Loucy (cell line): Measurements from ENCODE around the gene TMCC2.

Source experiments
- H2AFZ ChIP-seq: fragments of 200-600 bp; sonication (generic); 2 replicates; pipeline ENCODE4 v1.6.0; 2016; ENCODE audit warnings: antibody characterized with exemption, mild to moderate bottlenecking, low read length, moderate library complexity
- H3F3A ChIP-seq: fragments of 200-600 bp; 2 replicates; pipeline ENCODE4 v1.6.0; 2016; ENCODE audit warnings: antibody characterized with exemption, low read depth, mild to moderate bottlenecking
- H3K27me3 ChIP-seq: fragments of 200-600 bp; sonication (generic); 2 replicates; pipeline ENCODE4 v1.6.1; 2014; ENCODE audit warnings: low read length, mild to moderate bottlenecking; ENCODE audit not compliant: insufficient read depth, poor library complexity, severe bottlenecking
- H3K36me3 ChIP-seq: fragments of 200-600 bp; sonication (generic); 2 replicates; pipeline ENCODE4 v1.6.1; 2016; ENCODE audit warnings: low read length; ENCODE audit not compliant: insufficient read depth
- H3K4me1 ChIP-seq: fragments of 200-600 bp; sonication (generic); 2 replicates; pipeline ENCODE4 v1.5.1; 2014; ENCODE audit warnings: low read length, mild to moderate bottlenecking; ENCODE audit not compliant: insufficient read depth, poor library complexity, severe bottlenecking
- H3K4me2 ChIP-seq: fragments of 200-600 bp; sonication (generic); 2 replicates; pipeline ENCODE4 v1.6.0; 2014; ENCODE audit warnings: antibody characterized with exemption, low read length, low read depth, mild to moderate bottlenecking; ENCODE audit not compliant: poor library complexity, severe bottlenecking
- H3K4me3 ChIP-seq: fragments of 200-600 bp; sonication (generic); 2 replicates; pipeline ENCODE4 v1.5.1; 2014; ENCODE audit warnings: low read length, mild to moderate bottlenecking, mixed read lengths; ENCODE audit not compliant: poor library complexity, severe bottlenecking
- H3K79me2 ChIP-seq: fragments of 200-600 bp; sonication (generic); 2 replicates; pipeline ENCODE4 v1.6.1; 2014; ENCODE audit warnings: low read length; ENCODE audit not compliant: insufficient read depth
- H3K9ac ChIP-seq: fragments of 200-600 bp; sonication (generic); 2 replicates; pipeline ENCODE4 v1.6.0; 2014; ENCODE audit warnings: mild to moderate bottlenecking, low read depth, low read length, moderate library complexity; ENCODE audit not compliant: poor library complexity, severe bottlenecking
- H3K9me2 ChIP-seq: fragments of 200-600 bp; sonication (generic); replicated peaks from 2 replicates; pipeline ENCODE4 v1.6.1; 2016; ENCODE audit warnings: low read depth, low read length, mixed read lengths
- H3K9me3 ChIP-seq: fragments of 200-600 bp; sonication (generic); 2 replicates; pipeline ENCODE4 v1.6.1; 2014; ENCODE audit warnings: mild to moderate bottlenecking, antibody characterized with exemption, low read length, low read depth; ENCODE audit not compliant: insufficient read depth
- H4K20me1 ChIP-seq: fragments of 200-600 bp; sonication (generic); 2 replicates; pipeline ENCODE4 v1.6.0; 2014; ENCODE audit warnings: antibody characterized with exemption, low read length, mild to moderate bottlenecking; ENCODE audit not compliant: insufficient read depth, poor library complexity, severe bottlenecking
- CTCF ChIP-seq: fragments of 200-600 bp; sonication (generic); conservative IDR thresholded peaks from 2 replicates; pipeline ENCODE4 v1.5.1; 2014; ENCODE audit warnings: mild to moderate bottlenecking, antibody characterized with exemption, low read length
- EZH2phosphoT487 ChIP-seq: fragments of 200-600 bp; IDR thresholded peaks from 2 replicates; pipeline ENCODE4 v1.6.1; 2018; ENCODE audit warnings: antibody characterized with exemption, mild to moderate bottlenecking, moderate library complexity, borderline replicate concordance

Gene TMCC2

GRCh38 chr1:205256951-205257625 is 29.3 kb downstream of the TMCC2 start:
- H3K4me2 ChIP-seq: no peak overlapping the region
- no peak overlapping the region for H3K4me3 ChIP-seq
- H3K27me3 ChIP-seq: no peaks in the 10 kb centered on the region
- peaks cover 11% of the 10 kb centered on the region for H3K4me1 ChIP-seq
- H3F3A ChIP-seq: no peaks in the 10 kb centered on the region
- H4K20me1 ChIP-seq: no peaks in the 10 kb centered on the region
- no peaks in the 10 kb centered on the region for H3K36me3 ChIP-seq
- no peaks in the 10 kb centered on the region for H3K79me2 ChIP-seq
- no peak overlapping the region for H2AFZ ChIP-seq
- TF ChIP-seq CTCF: no peak
- no peak for TF ChIP-seq EZH2phosphoT487
- no peaks in the 10 kb centered on the region for H3K9me3 ChIP-seq
- H3K9me2 ChIP-seq: no peaks in the 10 kb centered on the region
- no peak overlapping the region for H3K9ac ChIP-seq

GRCh38 chr1:205257735-205258134 is 30.0 kb downstream of the TMCC2 start:
- TF ChIP-seq CTCF: no peak
- no peak for TF ChIP-seq EZH2phosphoT487

GRCh38 chr1:205258261-205258691 is 30.5 kb downstream of the TMCC2 start:
- TF ChIP-seq EZH2phosphoT487 (no peak), CTCF (no peak)
- H3K4me1 ChIP-seq: peaks cover 23% of the 10 kb centered on the region
- H3K4me2 ChIP-seq: no peak overlapping the region
- no peaks in the 10 kb centered on the region for H3K9me3 ChIP-seq
- no peaks in the 10 kb centered on the region for H4K20me1 ChIP-seq
- no peak overlapping the region for H3K4me3 ChIP-seq
- no peak overlapping the region for H3K9ac ChIP-seq
- no peaks in the 10 kb centered on the region for H3F3A ChIP-seq
- H3K79me2 ChIP-seq: no peaks in the 10 kb centered on the region
- H3K27me3 ChIP-seq: no peaks in the 10 kb centered on the region
- H3K36me3 ChIP-seq: no peaks in the 10 kb centered on the region
- H3K9me2 ChIP-seq: no peaks in the 10 kb centered on the region
- H2AFZ ChIP-seq: no peak overlapping the region

More at GRCh38 chr1:205257735-205258134, 30.0 kb downstream of the TMCC2 start:
- no peaks in the 10 kb centered on the region for H3K9me3 ChIP-seq
- no peaks in the 10 kb centered on the region for H3K9me2 ChIP-seq
- H3K4me2 ChIP-seq: no peak overlapping the region
- H3K4me1 ChIP-seq: peaks cover 18% of the 10 kb centered on the region
- H3K36me3 ChIP-seq: no peaks in the 10 kb centered on the region
- H3K27me3 ChIP-seq: no peaks in the 10 kb centered on the region
- H2AFZ ChIP-seq: no peak overlapping the region
- H3K4me3 ChIP-seq: no peak overlapping the region
- H3F3A ChIP-seq: no peaks in the 10 kb centered on the region
- no peaks in the 10 kb centered on the region for H4K20me1 ChIP-seq
- H3K9ac ChIP-seq: no peak overlapping the region
- no peaks in the 10 kb centered on the region for H3K79me2 ChIP-seq
